Neutrophil (primary cell): ENCODE data around the gene IFFO2.

Experiments used
- H3K27ac ChIP-seq: fragments of 200-600 bp; sonication (generic); 2 replicates; pipeline ENCODE4 v1.5.1; 2016; ENCODE audit warnings: mild to moderate bottlenecking, moderate library complexity
- H3K27me3 ChIP-seq: fragments of 200-600 bp; sonication (generic); 2 replicates; pipeline ENCODE4 v1.6.0; 2016; ENCODE audit warnings: mild to moderate bottlenecking
- H3K36me3 ChIP-seq: fragments of 200-600 bp; sonication (generic); 2 replicates; pipeline ENCODE4 v1.5.1; 2017
- H3K4me1 ChIP-seq, 2 experiments: fragments of 200-600 bp in 1 of 2; sonication (generic) in 1 of 2; 1 replicate in 1 of 2; 2 replicates in 1 of 2; pipeline versions ENCODE4 v1.5.1 to v1.6.1; 2013 to 2016; ENCODE audit warnings: low read depth in 1 of 2, low read length in 1 of 2, mild to moderate bottlenecking in 1 of 2, moderate library complexity in 1 of 2; ENCODE audit not compliant: control insufficient read depth in 1 of 2, insufficient read depth in 1 of 2
- H3K4me3 ChIP-seq, 2 experiments: fragments of 200-600 bp in 1 of 2; sonication (generic) in 1 of 2; 1 replicate in 1 of 2; 2 replicates in 1 of 2; pipeline ENCODE4 v1.5.1; 2013 to 2016; ENCODE audit warnings: low read depth in 1 of 2, low read length in 1 of 2, mild to moderate bottlenecking in 1 of 2, moderate library complexity in 1 of 2
- H3K9me3 ChIP-seq: fragments of 200-600 bp; sonication (generic); 2 replicates; pipeline ENCODE4 v1.5.1; 2016
- CTCF ChIP-seq: fragments of 200-600 bp; sonication (generic); IDR thresholded peaks from 2 replicates; pipeline ENCODE4 v1.5.1; 2016; ENCODE audit warnings: antibody characterized with exemption

Gene IFFO2

GRCh38 chr1:18922848-18923755 lies 33.4 kb downstream of the IFFO2 start:
- peaks cover 42 to 44% of the 10 kb centered on the region in 2 experiments for H3K4me1 ChIP-seq
- no peak overlapping the region for H3K4me3 ChIP-seq

GRCh38 chr1:18922319-18922726 lies 34.2 kb downstream of the IFFO2 start:
- Histone ChIP-seq H3K4me1 (peaks cover 35 to 37% of the 10 kb centered on the region in 2 experiments), H3K27ac (no peak overlapping the region), H3K27me3 (peaks cover 34% of the 10 kb centered on the region), H3K9me3 (no peaks in the 10 kb centered on the region), H3K36me3 (no peaks in the 10 kb centered on the region), H3K4me3 (no peak overlapping the region)
- no peak for TF ChIP-seq CTCF

More at GRCh38 chr1:18922848-18923755, 33.4 kb downstream of the IFFO2 start:
- H3K27me3 ChIP-seq: peaks cover 42% of the 10 kb centered on the region
- no peaks in the 10 kb centered on the region for H3K36me3 ChIP-seq
- H3K27ac ChIP-seq: no peak overlapping the region
- no peaks in the 10 kb centered on the region for H3K9me3 ChIP-seq
- TF ChIP-seq CTCF: no peak

GRCh38 chr1:18921516-18922251 lies 34.8 kb downstream of the IFFO2 start:
- peaks cover 28 to 34% of the 10 kb centered on the region in 2 experiments for H3K4me1 ChIP-seq
- H3K9me3 ChIP-seq: no peaks in the 10 kb centered on the region
- no peak overlapping the region for H3K27ac ChIP-seq
- no peaks in the 10 kb centered on the region for H3K36me3 ChIP-seq
- peaks cover 28% of the 10 kb centered on the region for H3K27me3 ChIP-seq
- H3K4me3 ChIP-seq: no peak overlapping the region
- no peak for TF ChIP-seq CTCF

GRCh38 chr1:18920931-18921330 lies 35.5 kb downstream of the IFFO2 start:
- Histone ChIP-seq H3K4me3 (no peak overlapping the region), H3K27me3 (peaks cover 21% of the 10 kb centered on the region), H3K9me3 (no peaks in the 10 kb centered on the region), H3K4me1 (peaks cover 25 to 31% of the 10 kb centered on the region in 2 experiments), H3K36me3 (no peaks in the 10 kb centered on the region), H3K27ac (no peak overlapping the region)
- no peak for TF ChIP-seq CTCF

- H3K27me3 ChIP-seq: peaks cover 14% of the 10 kb centered on the region
- H3K4me3 ChIP-seq: no peak overlapping the region
- H3K4me1 ChIP-seq: peaks cover 25 to 31% of the 10 kb centered on the region in 2 experiments
- H3K9me3 ChIP-seq: no peaks in the 10 kb centered on the region
- no peak for TF ChIP-seq CTCF
- H3K36me3 ChIP-seq: no peaks in the 10 kb centered on the region
- H3K27ac ChIP-seq: no peak overlapping the region
Measured at GRCh38 chr1:18919956-18920355, 36.5 kb downstream of the IFFO2 start.
